Activated naive CD4-positive, alpha-beta T cell treated with anti-CD3 and anti-CD28 coated beads, Interleukin-2, amount 50 U/mL, for 24 hours (primary cell): Measurements from ENCODE around the gene GALNT16.
"Not testable (repeated sequence)": the region's sequence is repeated elsewhere in the genome, so short reads cannot be mapped to it uniquely, and the experiment has no call there.

ENCODE experiments used
- H3K27ac Mint-ChIP-seq: one replicate; pipeline ENCODE4 v1.8.0; 2021; ENCODE audit warnings: mild to moderate bottlenecking, mixed read lengths
- H3K27me3 Mint-ChIP-seq: one replicate; pipeline ENCODE4 v1.8.0; 2021; ENCODE audit warnings: mixed read lengths
- H3K36me3 Mint-ChIP-seq: one replicate; pipeline ENCODE4 v1.8.0; 2021; ENCODE audit warnings: mixed read lengths
- H3K4me1 Mint-ChIP-seq: one replicate; pipeline ENCODE4 v1.8.0; 2021; ENCODE audit warnings: mixed read lengths
- H3K4me3 Mint-ChIP-seq: one replicate; pipeline ENCODE4 v1.8.0; 2021; ENCODE audit warnings: mild to moderate bottlenecking, mixed read lengths
- H3K9me3 Mint-ChIP-seq: one replicate; pipeline ENCODE4 v1.8.0; 2021; ENCODE audit warnings: mixed read lengths

GALNT16 gene

DNA sequence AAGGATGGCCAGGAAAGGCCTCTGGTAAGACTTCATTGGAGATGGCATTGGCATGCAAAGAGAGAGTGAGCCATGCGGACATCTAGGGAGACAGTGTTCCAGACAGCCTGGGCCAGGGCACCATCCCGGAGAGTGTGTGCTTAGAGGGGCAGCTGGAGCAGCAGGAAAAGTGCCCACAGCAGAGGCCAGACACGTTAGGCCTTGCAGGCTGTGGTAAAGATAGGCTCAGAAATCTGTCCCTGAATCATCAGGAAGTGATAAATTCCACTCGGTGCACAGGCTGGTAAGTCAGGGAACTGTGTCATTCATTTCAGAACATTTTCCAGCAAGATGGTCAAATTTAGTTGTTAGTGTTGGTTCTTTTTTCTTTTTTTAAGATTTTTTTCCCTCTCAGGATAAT, 8.8 kb downstream of the GALNT16 start:
- H3K36me3 Mint-ChIP-seq, result no peaks in the 10 kb centered on the region
- H3K27me3 Mint-ChIP-seq, result peaks cover 8% of the 10 kb centered on the region
- H3K4me1 Mint-ChIP-seq, result no peaks in the 10 kb centered on the region
- H3K27ac Mint-ChIP-seq, result no peak overlapping the region
- no peak overlapping the region for H3K4me3 Mint-ChIP-seq
- no peaks in the 10 kb centered on the region for H3K9me3 Mint-ChIP-seq

DNA sequence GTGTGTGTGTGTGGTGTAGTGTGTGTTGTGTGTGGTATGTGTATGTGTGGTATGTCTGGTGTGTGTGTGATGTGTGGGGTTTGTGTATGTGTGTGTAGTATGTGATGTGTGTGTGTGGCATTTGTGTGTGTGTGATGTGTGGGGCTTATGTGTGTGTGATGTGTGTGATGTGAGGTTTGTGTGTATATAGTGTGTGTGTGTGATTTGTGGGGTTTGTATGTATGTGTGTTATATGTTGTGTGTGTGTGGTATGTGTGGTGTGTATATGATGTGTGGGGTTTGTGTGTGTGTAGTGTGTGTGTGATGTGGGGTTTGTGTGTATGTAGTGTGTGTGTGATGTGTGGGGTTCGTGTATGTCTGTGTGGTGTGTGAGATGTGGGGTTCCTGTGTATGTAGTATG, 9.4 kb downstream of the GALNT16 start:
- no peak overlapping the region for H3K4me3 Mint-ChIP-seq
- H3K4me1 Mint-ChIP-seq, result no peaks in the 10 kb centered on the region
- peaks cover 6% of the 10 kb centered on the region for H3K27me3 Mint-ChIP-seq

DNA sequence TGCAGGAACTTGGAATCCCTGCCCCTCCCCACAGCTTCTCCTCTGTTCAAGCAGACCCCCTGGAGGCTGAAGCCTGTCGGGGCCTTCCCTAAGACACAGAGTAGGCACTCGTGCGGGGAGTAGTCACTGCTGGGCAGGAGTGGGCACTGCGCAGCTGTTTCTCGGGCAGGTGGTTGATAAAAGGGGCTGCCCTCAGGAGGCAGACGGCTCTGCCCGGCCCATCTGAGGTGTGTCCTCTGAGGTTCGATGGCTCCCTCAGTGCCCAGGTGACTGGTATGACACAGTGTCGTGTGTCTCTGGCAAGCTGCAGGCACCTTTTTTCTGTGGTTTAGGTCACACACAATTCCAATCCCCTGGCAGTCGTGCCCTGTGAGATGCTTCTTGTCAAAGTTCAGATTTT, 10.1 kb downstream of the GALNT16 start:
- no peaks in the 10 kb centered on the region for H3K4me1 Mint-ChIP-seq
- H3K4me3 Mint-ChIP-seq, result no peak overlapping the region
- no peaks in the 10 kb centered on the region for H3K36me3 Mint-ChIP-seq
- H3K27ac Mint-ChIP-seq, result no peak overlapping the region
- H3K9me3 Mint-ChIP-seq, result no peaks in the 10 kb centered on the region
- peaks cover 6% of the 10 kb centered on the region for H3K27me3 Mint-ChIP-seq

More for the DNA sequence above, 9.4 kb downstream of the GALNT16 start:
- no peaks in the 10 kb centered on the region for H3K36me3 Mint-ChIP-seq
- H3K9me3 Mint-ChIP-seq, result no peaks in the 10 kb centered on the region
- no peak overlapping the region for H3K27ac Mint-ChIP-seq

DNA sequence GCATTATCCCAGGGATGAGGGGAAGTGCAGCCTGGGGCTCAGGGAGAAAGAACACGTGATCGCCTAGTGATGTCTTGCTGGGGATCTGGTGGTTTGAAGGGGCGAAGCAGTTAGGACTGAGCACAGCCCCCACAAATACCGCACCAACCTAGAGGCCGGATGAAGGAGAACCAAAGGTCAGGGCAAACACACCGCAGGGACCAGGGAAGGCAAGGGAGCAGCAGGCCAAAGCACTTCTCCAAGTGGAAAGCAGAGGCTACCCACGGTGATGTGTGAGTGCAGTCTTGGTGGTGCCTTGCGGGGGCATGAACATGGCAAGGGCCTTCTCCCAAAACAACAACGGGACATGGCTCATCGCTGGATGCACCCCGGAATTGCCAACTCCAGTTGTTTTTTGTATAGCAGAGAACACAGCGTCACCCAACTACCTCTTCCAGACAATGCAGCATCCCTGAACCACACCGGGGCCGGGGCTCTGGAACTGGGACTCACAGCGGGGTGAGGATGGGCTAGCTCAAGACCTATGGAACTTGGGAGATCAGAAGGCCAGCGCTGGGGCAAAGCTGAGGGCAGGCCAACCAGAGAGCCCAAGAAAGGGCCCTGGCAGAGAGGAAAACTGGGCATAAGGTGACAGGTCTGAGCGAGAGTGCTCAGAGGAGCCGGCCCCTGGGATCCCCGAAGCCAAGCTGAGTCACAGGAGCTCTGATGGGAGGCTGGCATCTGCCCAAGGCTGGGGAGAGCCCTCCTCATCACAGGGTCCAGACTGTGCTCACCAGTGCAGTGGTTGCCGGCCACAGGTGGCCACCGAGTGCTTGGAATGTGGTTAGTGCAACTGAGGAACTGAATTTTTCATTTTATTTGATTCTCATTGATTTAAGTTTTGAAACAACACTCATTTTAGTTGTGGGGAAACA, 11.1 kb downstream of the GALNT16 start:
- Mint-ChIP-seq H3K36me3 (no peaks in the 10 kb centered on the region), H3K27me3 (peaks cover 4% of the 10 kb centered on the region), H3K27ac (no peak overlapping the region), H3K9me3 (no peaks in the 10 kb centered on the region), H3K4me1 (no peaks in the 10 kb centered on the region), H3K4me3 (no peak overlapping the region)

DNA sequence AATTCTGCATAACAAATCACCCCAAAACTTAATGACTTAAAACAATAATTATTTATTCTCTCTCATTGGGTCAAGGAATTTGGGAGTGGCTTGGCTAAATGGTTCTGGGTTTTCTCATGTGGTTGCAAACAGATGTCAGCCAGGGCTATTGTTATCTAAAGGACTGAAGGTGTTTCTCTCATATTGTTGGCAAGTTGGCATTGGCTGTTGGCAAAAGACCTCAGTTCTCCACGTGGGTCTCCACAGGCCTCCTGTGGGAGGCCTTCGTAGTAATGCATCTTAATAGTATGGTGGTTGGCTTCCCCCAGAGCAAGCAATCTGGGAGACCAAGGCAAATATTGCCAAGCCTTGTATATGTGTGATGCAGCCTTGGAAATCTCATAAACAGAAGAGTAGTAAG, 14.4 kb downstream of the GALNT16 start:
- H3K27me3 Mint-ChIP-seq, result peaks cover 2% of the 10 kb centered on the region
- no peaks in the 10 kb centered on the region for H3K9me3 Mint-ChIP-seq
- H3K36me3 Mint-ChIP-seq, result no peaks in the 10 kb centered on the region
- no peaks in the 10 kb centered on the region for H3K4me1 Mint-ChIP-seq
- H3K27ac Mint-ChIP-seq, result no peak overlapping the region
- H3K4me3 Mint-ChIP-seq, result no peak overlapping the region

DNA sequence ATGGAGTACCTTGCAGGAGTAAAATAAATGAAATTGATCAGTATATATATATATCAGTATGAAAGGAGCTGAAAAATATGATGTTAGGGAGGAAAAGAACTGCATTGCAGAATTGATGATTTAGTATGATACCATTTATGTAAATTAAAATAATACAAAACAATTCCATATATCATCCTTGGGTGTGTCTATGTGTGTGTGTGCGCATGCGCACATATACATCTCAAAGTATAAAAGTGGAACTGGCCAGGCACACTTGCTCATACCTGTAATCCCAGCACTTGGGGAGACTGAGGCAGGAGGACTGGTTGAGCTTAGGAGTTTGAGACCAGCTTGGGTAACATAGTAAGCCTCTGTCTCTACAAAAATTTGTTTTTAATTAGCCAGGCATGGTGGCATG, 15.4 kb downstream of the GALNT16 start:
- peaks cover 5% of the 10 kb centered on the region for H3K27me3 Mint-ChIP-seq
- no peak overlapping the region for H3K27ac Mint-ChIP-seq
- H3K4me1 Mint-ChIP-seq, result no peaks in the 10 kb centered on the region
- H3K9me3 Mint-ChIP-seq, result no peaks in the 10 kb centered on the region
- no peaks in the 10 kb centered on the region for H3K36me3 Mint-ChIP-seq
- H3K4me3 Mint-ChIP-seq, result no peak overlapping the region

DNA sequence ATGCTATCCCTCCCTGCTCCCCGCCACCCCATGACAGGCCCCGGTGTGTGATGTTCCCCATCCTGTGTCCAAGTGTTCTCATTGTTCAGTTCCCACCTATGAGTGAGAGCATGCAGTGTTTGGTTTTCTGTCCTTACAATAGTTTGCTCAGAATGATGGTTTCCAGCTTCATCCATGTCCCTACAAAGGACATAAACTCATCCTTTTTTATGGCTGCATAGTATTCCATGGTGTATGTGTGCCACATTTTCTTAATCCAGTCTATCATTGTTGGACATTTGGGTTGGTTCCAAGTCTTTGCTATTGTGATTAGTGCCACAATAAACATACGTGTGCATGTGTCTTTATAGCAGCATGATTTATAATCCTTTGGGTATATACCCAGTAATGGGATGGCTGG, 17.4 kb downstream of the GALNT16 start:
- not testable (repeated sequence) for H3K4me3 Mint-ChIP-seq, H3K4me1 Mint-ChIP-seq, H3K27ac Mint-ChIP-seq, H3K36me3 Mint-ChIP-seq, H3K9me3 Mint-ChIP-seq, H3K27me3 Mint-ChIP-seq

DNA sequence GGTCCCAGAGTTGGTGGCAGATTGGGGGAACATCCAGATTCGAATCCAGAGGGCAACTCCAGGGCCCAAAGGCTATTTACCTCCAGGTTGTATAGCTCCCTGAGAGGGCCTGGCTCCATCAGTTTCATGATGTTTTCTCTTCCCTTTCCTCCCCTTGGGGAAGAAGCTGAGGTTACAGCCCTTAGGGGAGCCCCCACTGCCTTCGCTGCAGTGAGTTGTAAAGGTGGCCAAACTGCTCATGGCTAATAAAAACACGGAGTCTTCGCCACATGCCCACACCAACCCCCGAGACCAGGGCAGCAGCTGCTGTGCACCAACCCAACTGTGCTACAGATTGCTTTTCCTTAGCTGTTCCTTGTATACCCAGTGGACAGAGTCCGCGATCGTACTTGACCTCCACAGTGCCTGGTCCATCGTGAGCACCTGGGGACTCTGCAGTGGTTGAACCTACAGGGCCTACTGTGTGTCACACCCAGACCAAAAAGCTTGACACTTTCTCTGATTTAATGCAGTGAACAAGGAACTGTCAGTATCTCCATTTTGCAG, 20.9 kb downstream of the GALNT16 start:
- Mint-ChIP-seq H3K27ac (no peak overlapping the region), H3K36me3 (no peaks in the 10 kb centered on the region), H3K4me3 (no peak overlapping the region), H3K27me3 (peaks cover 3% of the 10 kb centered on the region), H3K9me3 (no peaks in the 10 kb centered on the region), H3K4me1 (no peaks in the 10 kb centered on the region)

DNA sequence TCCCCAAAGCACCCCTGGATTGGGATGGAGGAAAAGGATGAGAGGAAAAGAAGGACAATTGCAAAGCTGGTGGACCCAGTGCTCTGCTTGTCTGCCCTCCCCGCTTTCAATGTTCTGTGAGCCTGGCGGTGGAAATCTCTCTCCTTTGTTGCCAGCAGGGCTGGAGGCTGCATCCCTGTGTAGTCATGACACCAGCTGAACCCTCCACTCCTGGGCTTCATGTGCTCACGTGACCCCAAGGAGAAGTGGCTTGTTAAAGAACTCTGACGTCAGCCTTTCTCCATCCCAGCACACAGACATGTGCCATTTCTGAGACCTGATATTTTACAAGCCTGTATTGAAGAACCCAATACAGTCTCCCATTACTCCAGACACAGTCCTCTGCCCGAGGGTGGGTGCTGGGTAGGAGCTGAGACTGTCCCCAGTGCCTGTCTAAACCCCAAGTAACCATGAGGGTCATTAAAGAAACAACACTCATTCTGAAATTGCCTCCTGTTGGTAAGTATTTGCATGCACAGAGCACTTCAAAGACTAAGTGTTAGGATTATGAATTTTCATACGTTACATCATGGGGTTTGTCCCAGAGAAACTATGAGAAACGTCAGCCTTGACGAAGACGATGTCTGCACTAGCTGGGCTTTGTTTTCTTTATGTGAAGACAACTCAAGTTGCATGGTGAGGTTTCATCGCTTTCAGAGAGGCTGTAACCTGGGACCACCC, 21.7 kb downstream of the GALNT16 start:
- no peaks in the 10 kb centered on the region for H3K4me1 Mint-ChIP-seq

DNA sequence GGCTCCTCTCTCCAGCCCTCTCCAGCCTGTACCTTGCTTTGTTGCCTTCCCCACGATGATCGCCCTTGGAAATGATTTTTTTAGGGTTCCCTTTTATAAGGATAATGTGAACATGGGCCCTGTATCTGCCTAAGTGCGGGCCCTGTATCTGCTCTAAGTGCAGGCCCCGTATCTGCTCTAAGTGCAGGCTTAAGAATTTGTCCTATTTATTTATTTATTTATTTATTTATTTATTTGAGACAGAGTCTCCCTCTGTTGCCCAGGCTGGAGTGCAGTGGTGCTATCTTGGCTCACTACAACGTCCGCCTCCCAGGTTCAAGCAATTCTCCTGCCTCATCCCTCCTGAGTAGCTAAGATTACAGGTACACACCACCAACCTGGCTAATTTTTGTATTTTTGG, 22.5 kb downstream of the GALNT16 start:
- no peaks in the 10 kb centered on the region for H3K4me1 Mint-ChIP-seq
- H3K27me3 Mint-ChIP-seq, result peaks cover 3% of the 10 kb centered on the region
- no peak overlapping the region for H3K4me3 Mint-ChIP-seq
- H3K9me3 Mint-ChIP-seq, result no peaks in the 10 kb centered on the region
- no peaks in the 10 kb centered on the region for H3K36me3 Mint-ChIP-seq
- H3K27ac Mint-ChIP-seq, result no peak overlapping the region

More for the DNA sequence above, 21.7 kb downstream of the GALNT16 start:
- Mint-ChIP-seq H3K36me3 (no peaks in the 10 kb centered on the region), H3K4me3 (no peak overlapping the region), H3K9me3 (no peaks in the 10 kb centered on the region), H3K27ac (no peak overlapping the region), H3K27me3 (peaks cover 3% of the 10 kb centered on the region)

DNA sequence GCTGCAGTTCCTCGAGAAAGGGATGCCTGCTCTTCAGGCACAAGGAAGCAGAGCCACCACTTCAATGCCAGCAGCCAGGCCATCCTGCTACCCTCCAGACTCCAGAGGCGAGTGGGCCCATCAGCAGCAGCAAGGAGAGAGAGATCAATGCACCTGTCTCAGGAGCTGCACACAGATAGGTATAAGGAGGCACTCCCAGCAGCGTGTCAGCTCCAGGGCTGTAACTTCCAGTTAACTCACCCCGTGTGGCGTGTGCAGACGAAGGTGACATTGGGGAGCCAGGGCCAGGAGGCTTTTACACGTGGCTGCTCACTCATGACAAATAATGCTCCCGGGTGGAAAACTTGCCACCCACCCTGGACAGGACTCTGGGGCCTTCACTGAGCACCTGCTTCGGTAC, 24.2 kb downstream of the GALNT16 start:
- Mint-ChIP-seq H3K27me3 (peaks cover 3% of the 10 kb centered on the region), H3K4me1 (no peaks in the 10 kb centered on the region), H3K36me3 (no peaks in the 10 kb centered on the region), H3K9me3 (no peaks in the 10 kb centered on the region), H3K27ac (no peak overlapping the region), H3K4me3 (no peak overlapping the region)

DNA sequence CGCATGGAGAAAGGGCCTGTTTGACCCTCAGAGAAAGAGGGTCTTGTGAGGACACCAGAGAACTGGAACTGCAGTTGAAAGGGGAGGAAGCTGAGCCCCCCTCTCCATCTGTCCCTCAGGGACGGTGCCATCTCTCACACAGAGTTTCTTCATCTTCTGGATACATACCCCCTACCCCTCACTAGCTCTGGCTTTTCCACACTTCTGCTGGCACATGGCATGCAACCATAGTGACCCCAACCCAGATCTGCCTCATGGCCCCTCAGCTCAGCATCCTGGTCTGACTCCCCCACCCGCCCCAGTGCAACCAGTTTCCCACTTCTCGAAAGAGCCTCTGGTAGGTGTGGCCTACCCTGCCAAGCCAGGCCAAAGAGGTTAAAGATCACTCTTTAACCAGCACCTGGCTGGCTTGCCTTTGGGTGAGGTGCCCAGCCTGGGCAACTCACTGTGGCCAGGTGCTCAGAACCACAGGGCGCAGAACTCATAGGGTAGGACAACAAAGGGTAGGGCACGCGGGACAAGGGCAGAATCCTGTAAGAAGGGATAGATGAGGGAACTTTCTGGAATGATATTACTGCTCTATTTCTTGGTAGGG, 25.8 kb downstream of the GALNT16 start:
- Mint-ChIP-seq H3K27ac (no peak overlapping the region), H3K27me3 (no peaks in the 10 kb centered on the region), H3K36me3 (no peaks in the 10 kb centered on the region), H3K4me1 (no peaks in the 10 kb centered on the region), H3K9me3 (no peaks in the 10 kb centered on the region), H3K4me3 (no peak overlapping the region)

DNA sequence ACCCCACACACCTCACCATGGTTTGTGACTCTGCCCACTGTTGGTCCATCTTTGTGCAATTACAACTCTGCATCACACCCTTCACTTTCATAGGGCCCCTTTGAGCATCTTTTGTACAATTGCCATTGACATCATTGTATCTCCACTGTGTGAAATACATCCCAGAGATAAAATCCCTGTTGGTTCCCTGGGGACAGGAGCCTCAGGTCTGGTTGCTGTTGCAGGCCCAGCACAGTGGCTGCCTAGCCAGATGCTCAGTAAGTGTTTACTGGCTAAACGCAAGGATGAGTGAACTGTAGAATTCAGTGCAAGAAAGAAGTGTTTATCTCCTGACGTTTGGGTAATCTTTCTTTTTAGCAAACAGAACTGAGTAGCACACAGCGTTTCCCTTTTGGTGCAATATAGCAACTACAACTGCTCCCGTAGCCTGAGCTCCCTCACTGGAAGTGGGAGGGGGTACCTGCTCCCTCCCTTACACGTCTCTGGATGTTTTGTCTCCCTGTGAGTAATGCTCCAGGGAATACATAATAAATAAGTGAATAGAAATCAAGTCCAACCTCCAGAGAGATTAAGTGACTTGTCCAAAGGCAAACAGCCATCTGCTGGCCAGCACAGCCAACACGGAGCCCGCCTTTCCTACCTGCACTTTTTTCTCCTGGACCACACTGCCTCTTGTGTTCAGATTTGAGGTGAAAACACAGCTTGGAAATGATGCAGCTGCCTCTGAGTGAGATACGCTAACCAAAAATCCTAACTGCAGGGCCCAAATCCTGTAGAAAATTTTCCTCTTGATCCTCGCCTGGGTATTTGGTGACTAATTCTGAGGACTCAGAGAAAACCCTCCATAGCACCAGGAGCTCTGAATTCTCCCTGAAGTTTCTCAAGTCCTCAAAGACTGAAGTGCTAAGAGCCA, 27.4 kb downstream of the GALNT16 start:
- Mint-ChIP-seq H3K4me3 (no peak overlapping the region), H3K36me3 (no peaks in the 10 kb centered on the region), H3K27ac (no peak overlapping the region), H3K27me3 (no peaks in the 10 kb centered on the region), H3K4me1 (no peaks in the 10 kb centered on the region), H3K9me3 (no peaks in the 10 kb centered on the region)

DNA sequence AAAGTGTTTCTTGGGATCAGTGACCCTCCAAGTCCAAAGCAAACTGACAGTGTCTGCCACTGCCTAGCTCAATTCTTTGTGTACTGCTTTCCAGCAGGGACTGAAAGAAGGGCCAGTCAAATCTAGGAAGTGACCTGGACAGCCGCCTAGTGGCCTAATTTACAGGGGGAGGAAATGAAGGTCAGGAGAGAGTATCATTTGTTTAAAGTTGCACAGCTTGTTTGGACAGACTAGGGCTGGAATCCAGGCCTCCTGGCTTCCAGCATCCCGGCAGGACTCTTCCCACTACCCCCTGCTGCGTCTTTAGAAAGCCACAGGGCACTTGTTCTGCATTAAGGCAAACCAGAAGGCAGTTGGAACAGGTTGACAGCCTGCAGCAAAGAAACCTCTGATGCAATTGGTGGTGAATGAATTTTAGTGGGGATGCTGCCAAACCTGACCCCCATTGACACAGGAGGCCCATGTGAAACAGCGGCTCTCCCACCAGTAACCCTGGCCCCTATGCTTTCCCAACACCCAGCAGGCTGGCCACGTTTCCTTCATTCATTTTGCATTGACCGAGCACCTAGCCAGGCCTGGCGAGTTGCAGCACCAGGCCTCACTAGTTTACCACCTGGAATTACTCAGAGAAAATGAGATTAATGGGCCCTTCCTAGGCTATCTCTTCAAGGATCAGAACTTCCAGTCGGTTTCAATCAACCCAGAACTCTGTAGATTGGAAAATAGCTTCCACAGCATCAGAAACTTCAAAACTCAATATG, 28.2 kb downstream of the GALNT16 start:
- Mint-ChIP-seq H3K27ac (no peak overlapping the region), H3K4me3 (no peak overlapping the region), H3K9me3 (no peaks in the 10 kb centered on the region), H3K27me3 (no peaks in the 10 kb centered on the region), H3K4me1 (no peaks in the 10 kb centered on the region), H3K36me3 (no peaks in the 10 kb centered on the region)
